Measurements from ENCODE around the gene PLA2G4B.

DNA sequence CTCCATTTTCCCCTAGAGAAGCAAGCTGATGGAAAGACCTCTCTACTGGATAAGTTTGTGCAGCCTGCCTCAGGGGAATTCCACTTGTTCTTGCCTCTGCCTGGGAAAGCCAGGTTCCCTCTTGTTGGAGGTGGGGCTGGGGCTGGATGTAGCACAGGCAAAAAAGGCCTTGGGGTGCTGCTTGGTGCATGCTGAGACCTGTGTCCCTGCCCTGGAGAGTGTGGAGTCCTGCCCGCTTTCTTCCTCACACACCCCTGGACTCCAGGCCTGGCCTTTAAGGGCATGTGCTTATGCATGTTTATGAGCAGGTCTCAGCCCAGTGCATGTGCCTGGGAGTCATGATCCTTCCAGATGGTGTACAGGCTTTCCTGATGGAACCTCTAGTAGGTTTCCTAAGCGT is 34.3 kb upstream of the PLA2G4B start:
- TF ChIP-seq, protein P1, sequence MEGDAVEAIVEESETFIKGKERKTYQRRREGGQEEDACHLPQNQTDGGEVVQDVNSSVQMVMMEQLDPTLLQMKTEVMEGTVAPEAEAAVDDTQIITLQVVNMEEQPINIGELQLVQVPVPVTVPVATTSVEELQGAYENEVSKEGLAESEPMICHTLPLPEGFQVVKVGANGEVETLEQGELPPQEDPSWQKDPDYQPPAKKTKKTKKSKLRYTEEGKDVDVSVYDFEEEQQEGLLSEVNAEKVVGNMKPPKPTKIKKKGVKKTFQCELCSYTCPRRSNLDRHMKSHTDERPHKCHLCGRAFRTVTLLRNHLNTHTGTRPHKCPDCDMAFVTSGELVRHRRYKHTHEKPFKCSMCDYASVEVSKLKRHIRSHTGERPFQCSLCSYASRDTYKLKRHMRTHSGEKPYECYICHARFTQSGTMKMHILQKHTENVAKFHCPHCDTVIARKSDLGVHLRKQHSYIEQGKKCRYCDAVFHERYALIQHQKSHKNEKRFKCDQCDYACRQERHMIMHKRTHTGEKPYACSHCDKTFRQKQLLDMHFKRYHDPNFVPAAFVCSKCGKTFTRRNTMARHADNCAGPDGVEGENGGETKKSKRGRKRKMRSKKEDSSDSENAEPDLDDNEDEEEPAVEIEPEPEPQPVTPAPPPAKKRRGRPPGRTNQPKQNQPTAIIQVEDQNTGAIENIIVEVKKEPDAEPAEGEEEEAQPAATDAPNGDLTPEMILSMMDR (conservative IDR thresholded peaks at IDR 0.05; ENCODE audit: low read length) = no peak
- TF ChIP-seq EZH2phosphoT487 (IDR thresholded peaks at IDR 0.05; ENCODE audit: borderline replicate concordance) = no peak
